Adrenal gland (tissue), 5 donors: ENCODE measurements around the gene AK4.

Experiments used
- POLR2A ChIP-seq, 2 donors: fragments of 450-650 bp; IDR thresholded peaks; one replicate each; pipeline ENCODE4 v1.6.1; 2017; ENCODE audit warnings: antibody characterized with exemption in 2 of 2, mild to moderate bottlenecking in 2 of 2, moderate library complexity in 1 of 2
- TF ChIP-seq, protein P1 (sequence below), 6 experiments: fragments of 450-650 bp in 4 of 6; fragments of 200-600 bp in 2 of 6; sonication (generic) in 1 of 6; IDR thresholded peaks; 1 replicate in 5 of 6; 2 replicates in 1 of 6; pipeline versions ENCODE4 v1.5.1 to v1.8.0; 2016 to 2021; ENCODE audit warnings: antibody characterized with exemption in 6 of 6, mild to moderate bottlenecking in 2 of 6, moderate library complexity in 1 of 6
- donor health status: DM: no; HTN: no; CAD: no.

GRCh38 chr1:65269612-65270011 is 121.6 kb downstream of the AK4 start:
- TF ChIP-seq, protein P1, sequence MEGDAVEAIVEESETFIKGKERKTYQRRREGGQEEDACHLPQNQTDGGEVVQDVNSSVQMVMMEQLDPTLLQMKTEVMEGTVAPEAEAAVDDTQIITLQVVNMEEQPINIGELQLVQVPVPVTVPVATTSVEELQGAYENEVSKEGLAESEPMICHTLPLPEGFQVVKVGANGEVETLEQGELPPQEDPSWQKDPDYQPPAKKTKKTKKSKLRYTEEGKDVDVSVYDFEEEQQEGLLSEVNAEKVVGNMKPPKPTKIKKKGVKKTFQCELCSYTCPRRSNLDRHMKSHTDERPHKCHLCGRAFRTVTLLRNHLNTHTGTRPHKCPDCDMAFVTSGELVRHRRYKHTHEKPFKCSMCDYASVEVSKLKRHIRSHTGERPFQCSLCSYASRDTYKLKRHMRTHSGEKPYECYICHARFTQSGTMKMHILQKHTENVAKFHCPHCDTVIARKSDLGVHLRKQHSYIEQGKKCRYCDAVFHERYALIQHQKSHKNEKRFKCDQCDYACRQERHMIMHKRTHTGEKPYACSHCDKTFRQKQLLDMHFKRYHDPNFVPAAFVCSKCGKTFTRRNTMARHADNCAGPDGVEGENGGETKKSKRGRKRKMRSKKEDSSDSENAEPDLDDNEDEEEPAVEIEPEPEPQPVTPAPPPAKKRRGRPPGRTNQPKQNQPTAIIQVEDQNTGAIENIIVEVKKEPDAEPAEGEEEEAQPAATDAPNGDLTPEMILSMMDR (IDR thresholded peaks at IDR 0.05), result no peak
- no peak for TF ChIP-seq POLR2A (IDR thresholded peaks at IDR 0.05)
